ENCODE data around the gene LRMDA. TPM values are rescaled to one million over a fixed set of nuclear protein-coding genes. Genes with fewer than 3 reads are reported as not detected.

Gene LRMDA
- total and polyA plus RNA-seq, 7 donors: 1.0 to 5.7 (median 2.5) TPM

DNA sequence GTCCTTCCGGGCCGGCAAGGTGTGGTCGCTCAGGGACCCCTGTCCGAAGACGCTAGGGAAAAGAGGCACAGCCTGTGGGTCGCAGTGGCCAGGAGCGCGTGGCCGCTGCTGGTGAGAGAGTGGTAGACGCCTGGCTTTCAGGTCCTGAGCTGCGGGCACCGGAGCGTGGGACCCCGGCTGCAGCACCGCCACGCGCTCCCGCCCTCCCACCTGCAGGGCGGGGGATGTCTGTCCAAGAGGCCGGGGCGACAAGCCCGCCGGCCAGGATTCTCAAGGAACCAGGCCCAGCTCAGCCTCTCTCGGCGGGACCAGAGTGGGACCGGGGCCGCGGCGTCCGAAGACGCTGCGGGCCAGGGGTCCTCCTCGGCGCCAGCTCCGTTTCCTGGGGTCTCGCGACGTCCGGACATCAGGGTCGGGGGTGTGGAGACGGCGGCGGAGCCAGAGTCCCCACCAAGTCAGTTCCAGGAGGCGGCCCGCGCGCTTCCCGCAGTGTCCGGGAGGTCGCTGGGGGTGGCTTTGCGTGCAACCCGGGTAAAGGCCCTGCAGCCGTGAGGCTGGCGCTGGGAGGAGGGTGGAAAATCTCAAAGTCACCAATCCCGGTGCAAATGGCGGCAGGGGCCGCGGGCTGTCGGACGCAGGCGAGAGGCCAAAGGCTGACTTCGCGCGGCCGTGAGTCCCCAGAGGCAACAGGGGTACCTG lies 35.3 kb upstream of the LRMDA start:
- intact Hi-C loops (cut with DNase I): loop anchor here (5.0 kb wide), 4 partner anchors 511 to 1151 kb away; no protein-coding TSS in a partner anchor
- TF ChIP-seq, protein P1, sequence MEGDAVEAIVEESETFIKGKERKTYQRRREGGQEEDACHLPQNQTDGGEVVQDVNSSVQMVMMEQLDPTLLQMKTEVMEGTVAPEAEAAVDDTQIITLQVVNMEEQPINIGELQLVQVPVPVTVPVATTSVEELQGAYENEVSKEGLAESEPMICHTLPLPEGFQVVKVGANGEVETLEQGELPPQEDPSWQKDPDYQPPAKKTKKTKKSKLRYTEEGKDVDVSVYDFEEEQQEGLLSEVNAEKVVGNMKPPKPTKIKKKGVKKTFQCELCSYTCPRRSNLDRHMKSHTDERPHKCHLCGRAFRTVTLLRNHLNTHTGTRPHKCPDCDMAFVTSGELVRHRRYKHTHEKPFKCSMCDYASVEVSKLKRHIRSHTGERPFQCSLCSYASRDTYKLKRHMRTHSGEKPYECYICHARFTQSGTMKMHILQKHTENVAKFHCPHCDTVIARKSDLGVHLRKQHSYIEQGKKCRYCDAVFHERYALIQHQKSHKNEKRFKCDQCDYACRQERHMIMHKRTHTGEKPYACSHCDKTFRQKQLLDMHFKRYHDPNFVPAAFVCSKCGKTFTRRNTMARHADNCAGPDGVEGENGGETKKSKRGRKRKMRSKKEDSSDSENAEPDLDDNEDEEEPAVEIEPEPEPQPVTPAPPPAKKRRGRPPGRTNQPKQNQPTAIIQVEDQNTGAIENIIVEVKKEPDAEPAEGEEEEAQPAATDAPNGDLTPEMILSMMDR (IDR thresholded peaks at IDR 0.05): no peak
- ATAC-seq (no peak), DNase-seq (peak in 1 of 2 donors; percentile 39)
- H3K4me1 ChIP-seq: no peaks in the 10 kb centered on the region
- H3K27me3 ChIP-seq (ENCODE audit: insufficient read depth in 3 of 3, low read length in 2 of 3): peaks cover 0 to 70% (median 4%) of the 10 kb centered on the region in 3 donors
- 19 to 42% (median 33%) methylated on average over 44 to 65 of the region's 65 CpGs for WGBS, 3 donors
- no peak overlapping the region for H3K27ac ChIP-seq
- peak overlapping the region; percentile 51 for H3K4me3 ChIP-seq
- no peaks in the 10 kb centered on the region for H3K36me3 ChIP-seq (ENCODE audit: insufficient read depth in 1 of 2, low read depth in 1 of 2)
- no peaks in the 10 kb centered on the region for H3K9me3 ChIP-seq

DNA sequence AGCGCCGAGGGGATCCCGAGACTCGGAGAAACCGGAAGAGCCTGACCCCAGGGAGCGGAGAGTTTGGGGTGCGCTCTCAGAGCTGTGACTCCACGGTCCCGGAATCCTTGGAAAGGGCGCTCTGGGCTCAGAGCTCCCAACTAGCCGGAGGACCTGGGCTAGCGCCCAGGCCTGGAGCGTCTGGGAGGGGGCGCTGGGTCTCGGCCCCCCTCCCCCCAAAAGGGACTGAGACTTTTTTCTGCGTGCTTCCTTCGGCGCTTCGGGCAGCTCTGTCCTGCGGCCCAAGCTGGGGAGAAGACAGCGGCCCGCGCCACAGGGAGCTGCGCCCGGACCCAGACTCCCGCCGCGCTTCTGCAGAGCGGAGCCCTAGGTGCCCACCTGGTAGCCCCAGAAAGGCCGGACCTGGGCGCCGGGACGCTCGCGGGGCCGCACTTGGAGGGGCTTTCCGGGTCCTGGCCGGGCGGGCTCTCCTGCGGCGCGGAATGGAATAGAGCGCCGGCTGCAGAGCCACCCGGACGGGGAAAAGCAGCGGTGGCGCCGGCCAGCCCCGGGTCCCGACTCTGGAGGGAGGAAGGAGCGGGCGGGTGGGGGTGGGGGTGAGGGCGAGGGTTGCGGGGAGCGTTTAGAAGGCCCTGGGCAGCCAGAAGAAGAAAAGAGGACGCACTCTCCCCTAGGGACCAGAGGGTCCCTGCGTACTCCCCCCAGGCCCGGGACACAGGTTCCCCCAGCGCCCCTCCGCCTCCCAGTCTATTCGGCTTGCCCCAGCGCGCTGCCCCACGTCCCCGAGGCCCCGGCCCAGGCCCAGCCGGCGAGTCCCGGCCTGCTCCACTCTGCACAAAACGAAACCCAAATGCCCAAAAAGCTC lies 34.6 kb upstream of the LRMDA start:
- peak overlapping the region; percentile 51 for H3K4me3 ChIP-seq
- intact Hi-C loops (cut with DNase I): loop anchor here (5.0 kb wide), 4 partner anchors 510 to 1150 kb away; no protein-coding TSS in a partner anchor
- ATAC-seq (no peak), DNase-seq (peak; percentile 37 to 62)
- TF ChIP-seq, protein P1 (IDR thresholded peaks at IDR 0.05): no peak
- no peaks in the 10 kb centered on the region for H3K4me1 ChIP-seq
- H3K36me3 ChIP-seq (ENCODE audit: insufficient read depth in 1 of 2, low read depth in 1 of 2): no peaks in the 10 kb centered on the region
- H3K27me3 ChIP-seq (ENCODE audit: insufficient read depth in 3 of 3, low read length in 2 of 3): peaks cover 0 to 73% (median 4%) of the 10 kb centered on the region in 3 donors
- H3K9me3 ChIP-seq: no peaks in the 10 kb centered on the region
- no peak overlapping the region for H3K27ac ChIP-seq
- 40 to 59% (median 51%) methylated on average over 57 to 71 of the region's 71 CpGs for WGBS, 3 donors

DNA sequence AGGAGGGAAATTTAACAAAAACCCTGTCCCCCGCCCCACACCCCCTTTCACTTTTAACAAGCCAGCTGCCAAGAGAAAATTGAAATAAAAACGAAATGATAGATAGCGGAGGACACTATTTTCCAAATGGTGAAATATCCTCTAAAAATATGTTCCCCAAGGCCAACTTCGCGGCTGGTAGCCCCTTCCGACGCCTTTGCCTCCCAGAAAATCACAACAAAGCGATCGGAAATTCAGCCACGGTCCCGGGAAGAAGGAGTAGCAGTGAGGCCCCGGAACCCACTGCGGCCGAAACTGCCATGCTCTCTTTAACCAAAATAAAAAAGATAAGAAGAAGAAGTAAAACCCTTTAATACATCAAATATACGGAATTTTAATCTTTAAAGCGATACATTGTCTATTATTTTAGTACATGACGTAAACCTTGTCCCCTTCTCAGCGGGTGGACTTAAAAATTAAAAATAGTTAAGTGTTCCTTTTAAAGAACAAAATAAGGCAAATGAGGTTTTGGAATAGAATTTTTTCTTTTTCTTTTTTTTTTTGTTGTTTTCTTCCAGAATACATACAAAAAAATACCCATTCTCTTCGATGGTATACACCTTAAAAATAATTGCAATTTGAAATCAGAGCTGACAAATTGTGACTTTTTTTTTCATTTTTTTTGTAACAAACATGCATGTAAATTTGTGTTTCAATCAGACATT lies 33.8 kb upstream of the LRMDA start:
- DNase-seq (no peak), ATAC-seq (no peak)
- TF ChIP-seq, protein P1 (IDR thresholded peaks at IDR 0.05): no peak
- Histone ChIP-seq H3K27ac (no peak overlapping the region), H3K27me3 (ENCODE audit: insufficient read depth in 3 of 3, low read length in 2 of 3) (peaks cover 0 to 73% (median 4%) of the 10 kb centered on the region in 3 donors), H3K4me1 (no peaks in the 10 kb centered on the region), H3K4me3 (peak overlapping the region; percentile 90), H3K36me3 (ENCODE audit: insufficient read depth in 1 of 2, low read depth in 1 of 2) (no peaks in the 10 kb centered on the region), H3K9me3 (no peaks in the 10 kb centered on the region)
- WGBS, 3 donors: 89 to 90% (median 90%) methylated on average over 19 of the region's 19 CpGs
- intact Hi-C loops (cut with DNase I): loop anchor here (5.0 kb wide), 4 partner anchors 510 to 1150 kb away; no protein-coding TSS in a partner anchor

DNA sequence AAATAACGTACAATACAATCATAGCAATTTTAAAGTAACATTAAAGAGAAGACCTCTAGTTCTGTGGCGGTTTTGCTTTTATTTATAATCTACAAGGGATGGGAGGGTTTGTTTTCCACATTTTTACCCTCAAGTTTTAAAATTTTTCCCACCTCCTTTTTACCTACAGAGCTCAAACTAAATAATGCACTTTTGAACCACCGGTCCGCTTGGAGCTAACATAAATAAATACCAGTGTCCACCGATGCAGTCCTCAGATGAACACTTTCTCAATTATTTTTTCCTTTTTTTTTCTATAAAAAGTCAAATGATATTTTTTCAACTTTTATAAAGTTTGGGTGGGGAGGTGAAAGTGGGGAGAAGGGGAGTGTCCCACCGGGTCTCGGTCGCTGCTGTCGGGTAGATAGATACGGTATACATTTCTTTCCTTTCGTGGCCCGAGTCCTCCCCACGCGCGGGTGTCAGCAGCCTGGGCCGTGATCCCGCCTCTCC lies 33.2 kb upstream of the LRMDA start:
- H3K9me3 ChIP-seq: no peaks in the 10 kb centered on the region
- H3K36me3 ChIP-seq (ENCODE audit: insufficient read depth in 1 of 2, low read depth in 1 of 2): no peaks in the 10 kb centered on the region
- TF ChIP-seq, protein P1 (IDR thresholded peaks at IDR 0.05): no peak
- WGBS, 3 donors: 87 to 92% (median 89%) methylated on average over 11 to 17 of the region's 17 CpGs
- intact Hi-C loops (cut with DNase I): loop anchor here (5.0 kb wide), 4 partner anchors 509 to 1149 kb away; no protein-coding TSS in a partner anchor
- DNase-seq (no peak), ATAC-seq (no peak)
- peak overlapping the region; percentile 90 for H3K4me3 ChIP-seq
- H3K4me1 ChIP-seq: peaks cover 3% of the 10 kb centered on the region
- no peak overlapping the region for H3K27ac ChIP-seq
- peaks cover 0 to 76% (median 4%) of the 10 kb centered on the region in 3 donors for H3K27me3 ChIP-seq (ENCODE audit: insufficient read depth in 3 of 3, low read length in 2 of 3)
